Stimulated activated naive CD8-positive, alpha-beta T cell treated with anti-CD3 and anti-CD28 coated beads, Interleukin-15, amount 100 ng/mL, for 72 hours (primary cell): ENCODE measurements around the gene CLCN4.

Source experiments
- ATAC-seq: fragments of 150-1000 bp; cut with Tn5 transposase; 2 replicates; pipeline ENCODE4 v1.10.0; 2021; ENCODE audit warnings: mild to moderate bottlenecking, moderate library complexity
- DNase-seq, 2 donors: peaks; one replicate each; pipeline ENCODE4 v3.0.0; 2021 to 2022
- H3K27ac Mint-ChIP-seq, 2 donors: one replicate each; pipeline ENCODE4 v1.8.0; 2022; ENCODE audit warnings: mild to moderate bottlenecking in 2 of 2, mixed read lengths in 2 of 2, moderate library complexity in 2 of 2
- H3K27me3 Mint-ChIP-seq: one replicate; pipeline ENCODE4 v1.8.0; 2022; ENCODE audit warnings: mixed read lengths
- H3K4me1 Mint-ChIP-seq: one replicate; pipeline ENCODE4 v1.8.0; 2022; ENCODE audit warnings: mild to moderate bottlenecking, mixed read lengths
- H3K4me3 Mint-ChIP-seq, 2 donors: one replicate each; pipeline ENCODE4 v1.8.0; 2022; ENCODE audit warnings: mild to moderate bottlenecking in 2 of 2, mixed read lengths in 2 of 2, moderate library complexity in 1 of 2
- H3K9me3 Mint-ChIP-seq, 2 donors: one replicate each; pipeline ENCODE4 v1.8.0; 2022; ENCODE audit warnings: mixed read lengths in 2 of 2

CLCN4 gene

GRCh38 chrX:10265775-10266174 lies 109.0 kb downstream of the CLCN4 start:
- Mint-ChIP-seq H3K27me3 (no peaks in the 10 kb centered on the region), H3K9me3 (no peaks in the 10 kb centered on the region), H3K4me1 (no peaks in the 10 kb centered on the region), H3K4me3 (no peak overlapping the region), H3K27ac (no peak overlapping the region)
- no peak for ATAC-seq
- DNase-seq = no peak

DNA sequence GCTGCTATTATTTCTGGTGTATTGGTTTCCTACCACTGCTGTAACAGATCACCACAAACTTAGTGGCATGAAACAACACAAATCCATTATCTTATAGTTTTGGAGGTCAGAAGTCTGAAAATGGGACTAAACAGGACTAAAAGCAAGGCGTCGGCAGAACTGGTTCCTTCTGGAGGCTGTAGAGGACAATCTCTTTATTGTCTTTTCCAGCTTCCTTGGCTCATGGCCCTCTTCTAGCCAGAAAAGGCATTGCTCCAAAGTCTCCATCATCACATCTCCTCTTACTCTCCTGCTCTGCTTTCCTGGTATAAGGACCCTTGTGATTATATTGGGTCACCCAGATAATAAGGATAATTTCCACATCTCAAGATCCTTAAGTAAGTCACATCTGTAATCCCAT lies 121.9 kb downstream of the CLCN4 start:
- Mint-ChIP-seq H3K27ac (no peak overlapping the region), H3K27me3 (no peaks in the 10 kb centered on the region), H3K4me1 (no peaks in the 10 kb centered on the region), H3K9me3 (no peaks in the 10 kb centered on the region), H3K4me3 (no peak overlapping the region)
- ATAC-seq = no peak
- no peak for DNase-seq

DNA sequence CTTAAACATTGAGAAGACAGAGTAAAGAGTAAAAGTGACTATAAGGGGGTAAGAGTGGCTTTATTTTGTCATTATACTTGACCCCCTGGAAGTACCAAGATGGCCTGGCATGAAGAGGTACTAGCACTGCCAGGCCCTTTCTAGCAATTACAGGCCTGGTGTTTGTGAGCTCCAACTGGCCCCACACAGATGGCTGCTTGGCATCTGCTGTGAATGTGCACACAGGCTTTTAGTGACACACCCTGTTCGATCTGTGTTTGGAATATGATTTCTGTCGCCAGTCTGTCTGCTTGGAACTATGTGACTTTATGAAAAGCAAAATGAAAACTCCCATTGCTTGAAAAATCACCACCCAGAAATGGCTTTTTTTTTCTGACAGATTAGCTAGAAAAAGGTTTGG lies 123.3 kb downstream of the CLCN4 start:
- H3K9me3 Mint-ChIP-seq = no peaks in the 10 kb centered on the region
- no peak overlapping the region for H3K27ac Mint-ChIP-seq
- no peak for ATAC-seq
- DNase-seq = no peak
- no peak overlapping the region for H3K4me3 Mint-ChIP-seq
- H3K4me1 Mint-ChIP-seq = no peaks in the 10 kb centered on the region
- no peaks in the 10 kb centered on the region for H3K27me3 Mint-ChIP-seq

DNA sequence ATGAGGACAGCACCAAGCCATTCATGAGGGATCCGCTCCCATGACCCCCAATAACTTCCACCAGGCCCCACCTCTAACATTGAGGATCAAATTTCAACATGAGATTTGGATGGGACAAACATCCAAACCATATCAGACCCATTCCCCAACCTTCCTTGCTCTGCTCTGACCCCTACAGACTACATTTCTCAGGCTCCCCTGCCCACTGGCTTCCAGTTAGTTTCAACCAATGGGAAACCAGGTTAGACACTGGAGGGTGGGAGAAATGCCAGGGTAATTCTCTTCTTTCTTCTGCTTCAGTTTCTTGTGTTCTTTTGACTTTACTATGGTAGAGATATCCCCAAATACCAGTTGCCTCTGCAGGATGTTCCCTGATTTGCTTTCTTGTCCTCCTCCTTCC lies 125.7 kb downstream of the CLCN4 start:
- Mint-ChIP-seq H3K4me3 (no peak overlapping the region), H3K27me3 (no peaks in the 10 kb centered on the region), H3K27ac (no peak overlapping the region), H3K9me3 (no peaks in the 10 kb centered on the region), H3K4me1 (no peaks in the 10 kb centered on the region)
- ATAC-seq = no peak
- DNase-seq = no peak

GRCh38 chrX:10286195-10286594 lies 129.4 kb downstream of the CLCN4 start:
- H3K4me3 Mint-ChIP-seq = no peak overlapping the region
- H3K27ac Mint-ChIP-seq = no peak overlapping the region
- H3K4me1 Mint-ChIP-seq = no peaks in the 10 kb centered on the region
- H3K27me3 Mint-ChIP-seq = no peaks in the 10 kb centered on the region
- DNase-seq (no peak), ATAC-seq (no peak)
- no peaks in the 10 kb centered on the region for H3K9me3 Mint-ChIP-seq
